AG04450 (cell line): ENCODE data around the gene SLC31A2. TPM values are rescaled to one million over a fixed set of nuclear protein-coding genes. Genes with fewer than 3 reads are reported as not detected.

Experiments
- CTCF ChIA-PET: fragments of 300-600, 350-600 bp; formaldehyde crosslinking; extraction: SDS; loops from one replicate; lab custom pipeline; 2022; ENCODE audit warnings: antibody characterized with exemption, inconsistent platforms; lab: Charles Lee
- POLR2A ChIA-PET: fragments of 350-600 bp; formaldehyde crosslinking; extraction: SDS; loops from one replicate; lab custom pipeline; 2021; ENCODE audit warnings: antibody characterized with exemption, inconsistent platforms; lab: Yijun Ruan, JAX
- DNase-seq: peaks from one replicate; pipeline ENCODE4 v3.0.0-alpha.2; 2011; ENCODE audit warnings: low read depth, low spot score
- H3K27ac ChIP-seq: one replicate; pipeline ENCODE4 v1.5.1; 2012; ENCODE audit warnings: low read depth, low read length, control low read depth
- H3K27me3 ChIP-seq: one replicate; pipeline ENCODE4 v1.6.0; 2012; ENCODE audit warnings: low read length; ENCODE audit not compliant: control insufficient read depth, insufficient read depth
- H3K4me3 ChIP-seq: 2 replicates; pipeline ENCODE4 v1.5.1; 2011; ENCODE audit warnings: mild to moderate bottlenecking, low read depth, low read length, control low read depth
- H3K9me3 ChIP-seq: 2 replicates; pipeline ENCODE4 v1.5.1; 2012; ENCODE audit warnings: low read length; ENCODE audit not compliant: control insufficient read depth, insufficient read depth
- CTCF ChIP-seq: IDR thresholded peaks from 2 replicates; pipeline ENCODE4 v1.5.1; 2011; ENCODE audit warnings: low read depth, low read length, control low read depth, inconsistent platforms
- polyA plus RNA-seq: library from polyadenylated mRNA; depleted of rRNA; stranded (reverse); fragments of >200 nt; gene quantifications from 2 replicates; pipeline ENCODE4 v1.2.3, GENCODE V29; 2011

The SLC31A2 gene
- polyA plus RNA-seq, 1 experiment, result 6.6 TPM

DNA sequence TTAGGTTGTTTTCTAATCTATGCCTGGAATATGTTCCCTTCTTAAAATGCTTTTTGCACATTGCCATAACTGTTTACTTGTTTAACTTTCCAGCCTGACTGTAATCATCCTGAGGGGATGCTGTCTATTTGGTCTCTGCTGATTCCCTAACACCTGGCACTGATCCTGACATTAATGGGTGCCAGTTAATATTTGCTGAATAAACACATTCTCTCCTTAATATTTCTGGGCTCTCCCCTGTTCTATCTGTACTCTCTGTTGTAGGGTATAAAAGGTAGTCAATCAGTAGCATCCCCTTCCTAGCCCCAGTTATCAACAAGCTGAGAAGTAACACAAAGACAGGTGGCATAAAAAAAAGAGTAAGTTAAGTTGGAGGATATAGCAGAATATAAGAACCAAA is 21.3 kb upstream of the SLC31A2 start:
- POLR2A ChIA-PET, result no interaction called here
- Histone ChIP-seq H3K4me3 (no peak overlapping the region), H3K27me3 (peaks cover 3% of the 10 kb centered on the region), H3K9me3 (no peaks in the 10 kb centered on the region), H3K27ac (no peak overlapping the region)
- no peak for DNase-seq
- CTCF ChIA-PET, result no interaction called here
- no peak for TF ChIP-seq CTCF

GRCh38 chr9:113129884-113130283 is 20.9 kb upstream of the SLC31A2 start:
- H3K27me3 ChIP-seq, result peaks cover 3% of the 10 kb centered on the region
- DNase-seq, result no peak
- POLR2A ChIA-PET, result no interaction called here
- CTCF ChIA-PET, result no interaction called here
- no peaks in the 10 kb centered on the region for H3K9me3 ChIP-seq
- H3K27ac ChIP-seq, result no peak overlapping the region
- no peak overlapping the region for H3K4me3 ChIP-seq
- TF ChIP-seq CTCF, result no peak

GRCh38 chr9:113131689-113132151 is 19.1 kb upstream of the SLC31A2 start:
- H3K27me3 ChIP-seq, result no peaks in the 10 kb centered on the region
- CTCF ChIA-PET, result no interaction called here
- H3K4me3 ChIP-seq, result no peak overlapping the region
- H3K27ac ChIP-seq, result no peak overlapping the region
- DNase-seq, result no peak
- POLR2A ChIA-PET, result interaction anchor here (0.5 kb wide), 1 partner anchor 11 kb away, joined by 3 read pairs; no protein-coding TSS in a partner anchor
- no peak for TF ChIP-seq CTCF
- H3K9me3 ChIP-seq, result no peaks in the 10 kb centered on the region

DNA sequence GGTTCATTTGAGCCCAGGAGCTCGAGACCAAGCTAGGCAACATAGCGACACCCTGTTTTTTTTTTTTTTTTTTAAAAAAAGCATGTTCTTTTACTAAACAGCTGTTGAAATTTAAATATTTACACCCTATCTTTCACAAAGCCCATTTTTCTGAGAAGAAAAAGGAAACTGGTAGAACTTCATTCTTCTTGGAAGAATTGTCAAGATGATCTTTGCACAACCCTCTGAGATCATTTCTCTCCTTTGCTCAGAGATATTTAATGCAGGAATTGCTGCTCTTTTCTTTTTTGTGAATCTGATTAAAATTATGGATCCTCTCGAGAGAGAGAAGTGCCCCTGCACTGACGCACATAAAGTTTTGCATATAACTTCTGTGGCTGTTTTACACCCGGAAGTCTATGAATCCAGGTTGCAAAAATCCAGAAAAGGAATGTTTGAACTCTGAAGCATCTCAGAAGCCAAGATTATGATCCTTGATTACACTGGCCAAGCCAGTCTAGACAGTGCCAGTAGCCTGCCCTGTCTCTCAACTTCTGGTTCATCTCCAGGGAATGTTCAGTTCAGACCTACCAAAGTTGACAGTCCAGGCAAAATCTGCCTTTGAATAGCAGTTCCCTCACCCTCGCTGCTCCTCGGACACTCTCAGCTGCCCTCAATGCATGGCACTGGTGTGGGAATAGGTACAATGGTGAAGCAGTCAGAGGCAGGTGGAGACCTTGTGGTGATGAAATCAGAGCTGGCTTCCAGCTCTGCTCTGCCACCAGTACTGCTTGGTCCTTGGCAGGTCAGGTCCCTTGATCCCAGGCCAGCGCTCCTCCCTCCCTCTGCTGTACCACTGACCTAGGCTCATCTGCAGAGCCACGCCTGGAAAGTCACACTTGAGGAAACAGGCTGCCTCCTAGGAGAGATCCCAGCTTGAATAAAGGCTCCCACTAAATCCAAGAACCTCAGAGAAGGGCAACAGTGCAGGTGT is 13.3 kb upstream of the SLC31A2 start:
- H3K27me3 ChIP-seq, result peaks cover 3% of the 10 kb centered on the region
- POLR2A ChIA-PET, result no interaction called here
- CTCF ChIA-PET, result no interaction called here
- H3K4me3 ChIP-seq, result no peak overlapping the region
- H3K27ac ChIP-seq, result no peak overlapping the region
- H3K9me3 ChIP-seq, result no peaks in the 10 kb centered on the region
- no peak for TF ChIP-seq CTCF
- no peak for DNase-seq

DNA sequence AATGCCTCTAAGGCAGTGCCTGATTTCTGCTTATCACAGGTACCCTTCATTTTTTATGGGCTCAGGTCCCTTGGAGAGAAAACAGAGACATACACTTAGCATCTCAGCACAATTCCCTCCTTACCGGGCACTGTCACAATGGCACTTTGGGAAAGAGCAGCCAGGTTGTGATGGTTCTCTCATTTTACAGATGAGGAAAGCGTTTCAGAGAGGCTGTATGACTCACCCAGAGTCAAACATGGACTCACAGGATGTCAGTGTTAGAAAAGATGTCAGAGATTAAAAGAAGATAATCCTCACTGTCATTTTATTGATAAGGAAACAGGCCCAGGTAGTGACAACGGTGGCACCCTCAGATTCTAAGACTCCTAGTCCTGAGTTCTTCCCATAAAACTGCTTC is 12.0 kb upstream of the SLC31A2 start:
- CTCF ChIA-PET, result no interaction called here
- POLR2A ChIA-PET, result no interaction called here
- H3K27me3 ChIP-seq, result peaks cover 7% of the 10 kb centered on the region
- TF ChIP-seq CTCF, result no peak
- no peak overlapping the region for H3K27ac ChIP-seq
- no peaks in the 10 kb centered on the region for H3K9me3 ChIP-seq
- H3K4me3 ChIP-seq, result no peak overlapping the region
- DNase-seq, result no peak
